ENCODE data around the gene SIPA1L3. TPM values are rescaled to one million over a fixed set of nuclear protein-coding genes. Genes with fewer than 3 reads are reported as not detected.
"Not testable (repeated sequence)": the region's sequence is repeated elsewhere in the genome, so short reads cannot be mapped to it uniquely, and the experiment has no call there.

The SIPA1L3 gene
- polyA plus RNA-seq, 5 donors: 16.4 to 25.3 (median 24.9) TPM

- peak; percentile 88 to 89 for DNase-seq
Observed at GRCh38 chr19:38210458-38210987, 303.5 kb downstream of the SIPA1L3 start.

DNA sequence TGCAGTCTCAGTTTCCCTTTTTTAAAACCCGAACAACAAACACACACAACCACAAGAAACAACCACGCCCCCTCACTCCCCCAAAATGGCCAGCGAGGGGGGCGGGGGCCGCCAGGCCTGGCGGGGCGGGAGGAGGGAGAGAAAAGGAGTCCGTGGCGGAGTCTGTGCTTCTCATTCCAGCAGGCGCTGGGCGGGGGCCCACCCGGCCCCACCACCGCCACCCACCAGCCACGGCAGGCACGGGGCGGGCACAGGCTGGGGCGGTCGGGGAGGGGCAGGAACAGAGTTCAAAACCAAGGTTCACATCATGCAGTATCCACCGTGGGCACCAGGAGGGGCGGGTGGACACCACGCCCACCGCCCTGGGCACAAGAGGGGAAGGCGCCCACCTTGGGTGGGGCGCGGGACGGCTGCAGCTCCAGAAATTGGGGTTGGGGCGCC lies 304.2 kb downstream of the SIPA1L3 start:
- DNase-seq: peak in 1 of 2 donors; percentile 52

DNA sequence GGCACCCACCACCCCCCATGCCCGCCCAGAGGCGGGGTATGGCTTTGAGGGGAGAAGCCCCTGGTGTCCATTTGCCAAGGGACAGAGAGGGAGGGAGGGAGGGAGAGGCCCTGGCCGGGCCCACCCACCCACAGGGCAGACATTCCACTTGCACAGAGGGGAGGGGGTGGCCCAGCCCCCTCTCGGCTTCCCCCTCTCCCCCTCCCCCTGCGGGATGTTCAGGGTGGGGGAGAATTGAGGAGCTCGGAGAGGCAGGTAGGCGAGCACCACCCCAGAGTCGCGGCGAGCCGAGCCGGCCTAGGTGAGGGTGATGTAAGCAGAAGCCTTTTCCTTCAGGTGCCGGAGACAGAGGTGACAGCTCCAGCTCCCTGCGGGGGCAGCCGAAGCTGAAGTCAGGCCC lies 304.8 kb downstream of the SIPA1L3 start:
- no peak for DNase-seq

- DNase-seq: no peak
Observed at GRCh38 chr19:38213469-38213868, 306.5 kb downstream of the SIPA1L3 start.

DNA sequence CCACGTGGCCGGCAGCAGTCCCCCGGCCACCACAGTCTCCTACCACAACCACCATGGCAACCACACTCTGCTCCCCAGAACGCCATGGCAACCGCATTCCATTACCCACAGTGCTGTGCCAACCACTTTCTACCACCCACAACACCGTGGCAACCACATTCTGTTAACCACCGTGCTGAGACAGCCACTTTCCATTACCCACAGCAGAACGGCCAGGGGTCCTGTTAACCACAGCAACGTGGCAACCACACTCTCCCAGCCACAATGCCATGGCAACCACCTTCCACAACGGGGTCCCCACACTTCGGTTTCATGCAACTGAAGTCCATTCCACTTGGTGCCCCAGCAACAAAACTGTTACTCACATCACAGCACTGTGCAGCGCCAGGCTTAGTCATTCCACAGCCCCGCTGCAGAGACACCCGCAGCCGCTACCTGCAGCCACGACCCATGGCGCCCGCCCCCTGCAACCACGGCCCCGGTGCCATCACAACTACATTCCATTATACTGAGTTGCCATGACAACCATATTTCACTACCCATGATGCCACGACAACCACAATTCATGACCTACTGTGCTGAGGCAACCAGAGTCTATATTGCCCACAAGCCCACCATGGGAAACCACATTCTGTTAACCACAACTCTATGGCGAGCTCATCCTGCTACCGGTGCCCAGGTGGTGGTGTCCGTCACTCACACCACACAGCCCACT lies 307.1 kb downstream of the SIPA1L3 start:
- no peak for DNase-seq

DNA sequence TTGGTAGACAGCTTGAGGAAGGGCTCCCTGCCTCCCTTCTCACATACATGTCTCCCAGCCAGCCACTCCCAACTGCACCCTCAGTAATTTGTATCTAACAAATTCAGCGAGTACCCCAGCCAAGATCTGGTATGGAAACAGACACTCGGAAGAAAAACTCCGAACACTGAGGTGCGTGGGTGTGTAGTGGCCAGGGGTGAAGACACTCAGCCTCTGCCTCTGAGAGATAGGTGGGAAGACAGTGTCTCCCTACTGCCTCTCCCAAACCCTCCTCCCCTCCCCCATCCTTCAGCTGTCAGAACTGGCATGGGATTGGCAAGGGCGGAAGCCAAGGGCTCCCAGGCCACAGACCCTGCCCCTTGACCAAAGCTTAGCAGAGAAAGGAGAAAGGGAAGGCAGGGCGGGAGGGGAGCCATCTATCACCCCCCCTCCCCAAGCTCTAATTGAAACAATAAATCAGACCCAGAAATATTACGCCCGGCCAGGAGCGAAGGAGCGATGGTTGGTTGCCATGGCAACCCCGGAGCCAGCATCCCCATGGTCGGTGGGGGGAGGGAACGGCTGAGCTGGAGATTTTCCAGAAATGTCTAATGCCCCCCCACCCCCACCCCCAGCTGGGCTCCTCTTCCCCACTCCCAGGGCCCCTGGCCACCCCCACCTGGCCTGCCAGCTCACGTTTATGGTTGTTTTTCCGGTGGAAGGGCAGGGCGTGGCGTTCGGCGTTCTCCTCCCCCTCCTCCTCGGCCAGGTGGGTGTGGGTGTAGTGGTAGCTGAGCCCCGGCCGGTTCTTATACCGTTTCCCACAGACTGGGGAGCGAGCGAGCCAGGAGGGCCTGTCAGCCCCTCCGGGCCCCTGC lies 310.0 kb downstream of the SIPA1L3 start:
- DNase-seq: no peak

DNA sequence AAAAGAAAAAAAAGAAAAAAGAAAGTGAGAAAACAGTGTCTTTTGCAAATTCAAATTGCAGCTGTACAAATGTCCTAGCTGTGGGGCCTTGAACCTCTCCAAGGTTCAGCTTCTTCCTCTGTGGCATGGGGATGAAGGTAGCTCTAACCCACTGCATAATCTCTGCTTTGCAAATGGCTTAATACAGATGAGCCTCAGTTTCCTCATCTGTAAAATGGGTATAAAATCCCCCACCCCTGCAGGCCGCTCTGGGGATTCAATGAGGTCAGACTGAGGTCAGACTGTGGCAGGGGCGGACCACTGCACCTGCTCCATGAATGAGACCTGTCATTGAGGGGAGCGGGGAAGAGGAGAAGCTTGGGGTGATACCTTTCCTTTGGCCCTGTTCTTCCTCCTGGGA lies 311.2 kb downstream of the SIPA1L3 start:
- DNase-seq: no peak

DNA sequence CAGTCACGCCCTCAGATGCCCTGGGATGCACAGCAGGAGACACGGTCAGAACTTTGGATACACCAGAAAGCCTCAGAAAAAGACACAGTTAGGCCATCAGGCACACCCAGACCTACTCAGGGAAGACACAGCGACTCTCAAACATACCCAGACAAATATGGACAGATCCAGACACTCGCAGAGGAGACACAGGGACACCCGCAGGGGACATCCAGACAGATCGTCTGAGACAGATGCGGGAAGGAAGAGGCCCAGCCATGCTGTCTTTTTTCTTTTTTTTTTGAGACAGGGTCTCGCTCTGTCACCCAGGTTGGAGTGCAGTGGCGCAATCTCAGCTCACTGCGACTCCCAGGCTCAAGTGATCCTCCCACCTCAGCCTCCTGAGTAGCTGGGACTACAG lies 312.2 kb downstream of the SIPA1L3 start:
- DNase-seq: no peak

- DNase-seq: no peak
Observed at GRCh38 chr19:38221421-38221820, 314.4 kb downstream of the SIPA1L3 start.

DNA sequence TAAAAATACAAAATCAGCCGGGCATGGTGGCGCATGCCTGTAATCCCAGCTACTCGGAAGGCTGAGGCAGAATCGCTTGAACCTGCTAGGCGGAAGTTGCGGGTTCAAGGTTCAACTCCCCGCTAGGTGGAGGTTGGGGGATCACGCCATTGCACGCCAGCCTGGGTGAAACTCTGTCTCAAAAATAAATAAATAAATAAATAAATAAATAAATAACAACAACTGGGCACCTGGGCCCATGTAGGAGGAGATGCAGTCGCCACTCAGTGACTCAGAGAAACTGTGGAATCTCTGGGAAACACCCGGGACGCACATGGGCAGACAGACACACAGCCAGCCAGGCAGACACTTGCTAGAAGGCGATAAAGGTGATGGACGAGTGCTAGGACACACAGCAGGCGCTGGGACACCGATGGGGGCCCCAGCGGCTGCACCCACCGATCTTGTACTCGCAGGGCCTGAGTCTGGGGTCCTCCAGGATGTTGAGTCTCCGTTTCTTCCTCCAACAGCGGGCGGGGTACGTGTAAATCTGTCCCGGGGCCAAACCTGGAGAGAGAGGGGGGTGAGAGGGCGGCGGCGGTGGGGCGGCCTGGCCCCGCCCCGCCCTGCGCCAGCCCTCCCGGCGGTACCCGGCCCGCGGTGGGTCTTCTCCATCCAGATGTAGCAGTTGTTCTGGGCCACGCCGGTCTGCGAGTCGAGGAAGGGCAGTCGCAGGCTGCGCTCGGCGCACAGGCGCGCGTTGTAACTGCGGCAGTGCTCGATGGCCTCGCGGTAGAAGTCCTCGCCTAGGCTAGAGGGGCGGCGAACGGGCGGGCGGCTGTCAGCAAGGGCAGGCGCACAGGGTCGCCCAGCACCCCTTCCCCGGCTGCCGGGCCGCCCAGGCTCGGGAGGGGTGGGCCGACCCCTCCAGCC lies 315.2 kb downstream of the SIPA1L3 start:
- DNase-seq: no peak

DNA sequence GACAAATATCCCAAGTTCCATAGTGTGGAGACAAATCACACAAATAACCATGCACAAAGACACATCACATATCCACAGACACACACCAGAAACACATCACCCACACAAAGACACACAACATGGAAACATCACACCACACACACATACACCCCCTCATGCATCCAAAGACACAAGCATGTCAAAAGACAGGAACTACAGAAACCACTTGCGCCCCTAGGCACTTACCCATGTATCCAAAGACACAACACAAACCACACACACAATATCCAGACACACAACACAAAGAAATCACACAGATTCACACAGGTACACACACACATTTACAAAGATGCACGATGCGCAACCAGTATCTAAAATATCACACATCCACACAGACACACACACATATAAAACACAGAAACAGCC lies 316.1 kb downstream of the SIPA1L3 start:
- no peak for DNase-seq

- no peak for DNase-seq
Observed at GRCh38 chr19:38223617-38224013, 316.6 kb downstream of the SIPA1L3 start.

DNA sequence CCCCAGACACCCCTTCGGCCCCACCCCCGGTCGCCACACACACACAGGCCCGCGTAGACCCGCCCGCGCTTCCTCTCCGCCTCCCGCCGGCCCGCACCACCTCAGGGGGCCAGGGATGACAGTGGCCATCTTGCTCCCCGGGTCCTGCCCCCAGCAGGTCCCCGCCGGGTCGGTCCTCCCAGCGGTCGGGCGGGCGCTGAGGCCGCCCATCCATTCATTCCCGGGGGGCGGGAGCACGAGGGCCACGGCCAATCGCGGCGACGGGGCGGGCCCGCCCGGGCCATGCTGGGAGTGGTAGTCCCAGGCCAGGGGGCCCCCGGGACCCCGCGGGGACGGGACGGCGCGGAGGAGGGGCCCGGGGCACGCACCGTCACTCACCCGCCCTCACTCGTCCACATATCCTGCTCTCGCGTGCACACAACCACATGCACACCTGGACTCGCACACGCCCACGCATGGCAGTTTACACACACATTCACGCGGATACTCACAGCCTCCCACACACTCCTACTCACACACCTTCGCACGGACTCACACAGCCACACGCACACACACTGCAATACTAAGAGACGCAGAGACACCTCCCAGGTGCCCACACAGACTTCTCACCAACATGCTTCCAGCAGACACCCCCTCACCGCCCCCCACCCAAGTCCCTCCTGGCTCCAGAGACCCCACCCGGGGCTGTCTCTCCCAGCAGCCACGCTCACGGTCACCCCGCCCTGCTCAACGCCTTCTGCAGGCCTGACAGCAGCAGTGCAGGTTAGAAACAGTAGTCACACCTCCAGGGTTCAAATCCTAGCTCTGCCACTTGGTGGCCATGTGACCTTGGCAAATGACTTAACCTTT lies 317.2 kb downstream of the SIPA1L3 start, which contains the start of gene DPF1:
Gene DPF1, minus strand, starts transcription at position 209 of the 849 bp plus-strand sequence. Its CDS starts 80 bp downstream, at position 129.
- peak in 1 of 2 donors; percentile 49 for DNase-seq

- not testable (repeated sequence) for DNase-seq
Observed at GRCh38 chr19:38224863-38225218, 317.8 kb downstream of the SIPA1L3 start.

GRCh38 chr19:38227287-38228004 lies 320.4 kb downstream of the SIPA1L3 start:
- DNase-seq: no peak

DNA sequence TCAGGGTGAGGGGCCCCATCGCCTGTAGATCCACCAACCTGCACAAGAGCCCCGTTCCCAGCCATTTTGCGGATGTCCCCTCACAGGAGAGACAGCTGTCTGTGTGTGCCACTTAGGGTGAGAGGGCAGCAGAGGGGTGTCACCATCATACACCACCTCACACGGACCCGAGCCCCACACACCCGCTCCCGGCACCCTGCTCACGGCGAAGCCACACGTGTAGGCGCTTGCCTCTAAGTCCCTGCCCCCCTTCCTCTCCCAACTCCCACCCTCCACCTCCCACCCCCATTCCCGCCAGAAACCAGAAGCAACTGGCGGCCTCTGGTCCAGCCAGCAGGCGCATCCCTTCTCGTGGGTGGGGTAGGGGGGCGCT lies 321.0 kb downstream of the SIPA1L3 start:
- DNase-seq: no peak

DNA sequence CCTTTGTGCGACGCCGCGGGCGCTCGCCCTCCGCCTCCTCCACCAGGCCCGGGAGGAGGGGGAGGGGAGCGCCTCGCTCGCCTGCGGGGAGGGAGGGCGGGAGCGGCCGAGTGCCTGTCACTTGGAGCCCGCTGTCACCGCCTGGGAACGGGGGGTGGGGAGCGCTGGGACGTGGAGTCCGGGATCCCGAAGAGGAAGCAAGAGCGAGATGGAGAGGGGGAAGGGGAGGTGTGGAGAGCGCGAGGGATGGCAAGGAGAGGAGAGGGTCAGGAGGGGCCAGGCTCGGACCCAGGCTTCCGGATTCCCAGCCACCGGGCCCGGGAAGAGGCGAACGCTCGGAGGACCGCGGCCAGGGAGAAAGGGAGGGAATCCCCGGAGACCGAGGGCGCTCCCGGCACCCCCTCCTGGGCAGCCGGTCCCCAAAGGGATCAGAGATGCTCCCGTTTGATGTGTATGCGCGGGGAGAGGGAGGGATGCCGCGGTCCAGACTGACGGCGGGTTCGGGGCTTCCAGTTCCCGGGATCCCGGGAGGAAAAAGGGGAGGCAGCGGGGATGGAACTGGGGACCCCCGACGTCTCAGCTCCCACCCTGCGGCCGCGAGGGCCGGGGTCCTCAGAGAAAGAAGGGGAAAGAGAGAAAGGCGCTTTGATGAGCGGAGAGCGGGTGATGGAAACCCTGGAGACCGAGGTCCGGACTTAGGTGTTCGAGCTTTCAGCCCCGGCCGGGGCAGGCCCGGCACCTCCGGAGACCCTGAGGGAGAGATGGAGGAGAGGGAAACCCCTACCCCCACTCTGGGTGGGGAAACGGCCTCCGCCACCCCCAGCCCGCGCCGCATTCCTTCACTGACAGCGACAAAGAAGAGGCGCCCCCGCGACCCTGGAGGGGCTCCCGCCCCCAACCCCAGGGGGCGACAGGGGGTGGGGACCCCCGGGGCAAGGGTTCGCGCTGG lies 321.8 kb downstream of the SIPA1L3 start:
- DNase-seq: no peak

DNA sequence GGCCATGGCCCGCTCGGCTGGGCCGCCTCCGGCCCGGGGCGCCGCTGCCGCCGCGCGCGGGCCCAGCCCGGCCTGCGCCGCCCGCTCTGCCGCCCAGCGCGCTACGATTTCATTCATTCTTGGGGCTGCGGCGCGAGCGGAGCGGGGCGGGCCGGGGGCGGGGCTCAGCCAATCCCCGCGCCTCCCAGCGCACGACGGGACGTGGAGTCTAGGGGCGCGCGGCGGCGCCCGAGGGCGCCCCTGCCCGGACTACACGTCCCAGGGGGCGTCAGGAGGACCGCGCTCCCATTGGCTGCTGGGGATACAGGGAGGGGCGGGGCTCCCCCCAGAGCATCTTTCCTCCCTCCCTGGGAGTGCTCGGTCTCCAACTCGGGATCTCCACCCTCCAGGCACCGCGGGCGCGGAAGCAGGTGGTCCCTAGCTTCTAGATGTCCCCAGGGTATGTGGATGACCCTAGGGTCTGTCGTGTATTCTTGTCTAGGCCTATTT lies 322.6 kb downstream of the SIPA1L3 start:
- DNase-seq: peak; percentile 70 to 71

Measured in right lung (tissue), 5 donors.